ENCODE measurements around the gene ESRRG.

- TF ChIP-seq CTCF (IDR thresholded peaks at IDR 0.05), result no peak
- TF ChIP-seq POLR2A (IDR thresholded peaks at IDR 0.05), result no peak
Measured at GRCh38 chr1:216599851-216600250, 123.4 kb downstream of the ESRRG start.

Measured in lower leg skin (tissue), 3 donors.